KMS-11 (cell line): ENCODE results near the gene CAMTA1.

Experiments
- H2AFZ ChIP-seq: fragments of 200-600 bp; sonication (generic); 2 replicates; pipeline ENCODE4 v1.6.1; 2016; ENCODE audit warnings: antibody characterized with exemption, mixed run types, low read depth
- H3K27ac ChIP-seq: fragments of 200-600 bp; sonication (generic); 2 replicates; pipeline ENCODE4 v1.6.1; 2016; ENCODE audit warnings: mild to moderate bottlenecking, mixed run types
- H3K27me3 ChIP-seq: fragments of 200-600 bp; sonication (generic); 2 replicates; pipeline ENCODE4 v1.6.1; 2017; ENCODE audit warnings: mild to moderate bottlenecking, low read depth, mixed run types, moderate library complexity; ENCODE audit not compliant: insufficient read depth
- H3K36me3 ChIP-seq: fragments of 200-600 bp; sonication (generic); 2 replicates; pipeline ENCODE4 v1.6.1; 2017; ENCODE audit warnings: mild to moderate bottlenecking, mixed run types; ENCODE audit not compliant: insufficient read depth
- H3K4me1 ChIP-seq: fragments of 200-600 bp; sonication (generic); 2 replicates; pipeline ENCODE4 v1.6.1; 2016; ENCODE audit warnings: mild to moderate bottlenecking, low read depth, mixed run types; ENCODE audit not compliant: poor library complexity, severe bottlenecking
- H3K4me2 ChIP-seq: fragments of 200-600 bp; sonication (generic); 2 replicates; pipeline ENCODE4 v1.7.0; 2016; ENCODE audit warnings: mild to moderate bottlenecking, mixed run types
- H3K4me3 ChIP-seq: fragments of 200-600 bp; sonication (generic); IDR thresholded peaks from 2 replicates; pipeline ENCODE4 v1.6.1; 2017; ENCODE audit warnings: low read depth, low read length, mixed read lengths; ENCODE audit not compliant: insufficient read depth
- H3K79me2 ChIP-seq: fragments of 200-600 bp; sonication (generic); 2 replicates; pipeline ENCODE4 v1.6.1; 2016; ENCODE audit warnings: low read depth, mixed run types; ENCODE audit not compliant: insufficient read depth
- H3K9ac ChIP-seq: fragments of 200-600 bp; sonication (generic); 2 replicates; pipeline ENCODE4 v1.6.1; 2016; ENCODE audit warnings: mild to moderate bottlenecking, mixed run types
- H4K20me1 ChIP-seq: fragments of 200-600 bp; sonication (generic); 2 replicates; pipeline ENCODE4 v1.6.1; 2016; ENCODE audit warnings: mild to moderate bottlenecking, mixed run types; ENCODE audit not compliant: insufficient read depth
- TF ChIP-seq, protein P1 (sequence below): fragments of 200-600 bp; sonication (generic); conservative IDR thresholded peaks from 2 replicates; pipeline ENCODE4 v1.6.1; 2017; ENCODE audit warnings: low read depth, mild to moderate bottlenecking, antibody characterized with exemption, low read length, moderate library complexity, mixed read lengths

The CAMTA1 gene

DNA sequence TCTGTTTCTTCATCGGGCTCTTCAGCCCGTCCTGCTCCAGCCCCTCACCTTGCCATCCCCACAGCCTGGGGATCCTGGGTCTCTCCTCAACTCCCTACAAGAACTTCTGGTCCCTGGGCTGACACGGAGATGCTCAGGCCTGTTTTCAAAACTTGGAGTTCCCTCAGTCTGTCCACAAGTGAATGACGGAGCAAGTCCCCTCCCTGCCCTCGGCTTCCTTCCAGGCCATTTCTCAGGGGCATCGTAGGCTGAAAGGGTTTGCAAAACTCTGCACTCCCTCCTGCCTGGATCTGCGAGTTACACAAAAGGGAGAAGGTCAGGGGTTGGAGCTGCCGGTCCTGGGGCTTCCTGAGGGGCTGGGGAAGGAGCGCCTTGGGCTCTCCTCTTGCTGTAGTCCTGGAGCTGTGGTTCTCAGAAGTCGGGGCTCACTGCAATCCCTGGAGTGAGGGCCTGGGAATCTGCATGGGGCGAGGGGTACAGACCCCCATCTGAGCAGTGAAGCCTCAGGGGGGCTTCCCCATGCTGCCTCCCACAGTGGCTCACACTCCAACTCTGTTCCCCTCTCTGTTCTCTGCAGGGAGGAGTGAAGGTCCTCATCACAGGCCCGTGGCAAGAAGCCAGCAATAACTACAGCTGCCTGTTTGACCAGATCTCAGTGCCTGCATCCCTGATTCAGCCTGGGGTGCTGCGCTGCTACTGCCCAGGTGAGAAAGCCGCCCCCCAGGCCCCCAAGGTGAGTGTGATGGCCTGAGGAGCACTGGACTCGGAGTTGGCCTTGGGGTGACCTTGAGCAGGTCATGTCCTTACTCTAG, 885.3 kb downstream of the CAMTA1 start:
- H3K4me2 ChIP-seq, result peak overlapping the region; percentile 83; the same call in 1 of the 2 replicates
- peak overlapping the region; percentile 95 for H2AFZ ChIP-seq
- H3K4me3 ChIP-seq, result no peak overlapping the region
- TF ChIP-seq, protein P1, sequence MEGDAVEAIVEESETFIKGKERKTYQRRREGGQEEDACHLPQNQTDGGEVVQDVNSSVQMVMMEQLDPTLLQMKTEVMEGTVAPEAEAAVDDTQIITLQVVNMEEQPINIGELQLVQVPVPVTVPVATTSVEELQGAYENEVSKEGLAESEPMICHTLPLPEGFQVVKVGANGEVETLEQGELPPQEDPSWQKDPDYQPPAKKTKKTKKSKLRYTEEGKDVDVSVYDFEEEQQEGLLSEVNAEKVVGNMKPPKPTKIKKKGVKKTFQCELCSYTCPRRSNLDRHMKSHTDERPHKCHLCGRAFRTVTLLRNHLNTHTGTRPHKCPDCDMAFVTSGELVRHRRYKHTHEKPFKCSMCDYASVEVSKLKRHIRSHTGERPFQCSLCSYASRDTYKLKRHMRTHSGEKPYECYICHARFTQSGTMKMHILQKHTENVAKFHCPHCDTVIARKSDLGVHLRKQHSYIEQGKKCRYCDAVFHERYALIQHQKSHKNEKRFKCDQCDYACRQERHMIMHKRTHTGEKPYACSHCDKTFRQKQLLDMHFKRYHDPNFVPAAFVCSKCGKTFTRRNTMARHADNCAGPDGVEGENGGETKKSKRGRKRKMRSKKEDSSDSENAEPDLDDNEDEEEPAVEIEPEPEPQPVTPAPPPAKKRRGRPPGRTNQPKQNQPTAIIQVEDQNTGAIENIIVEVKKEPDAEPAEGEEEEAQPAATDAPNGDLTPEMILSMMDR, result no peak
- H3K27ac ChIP-seq, result no peak overlapping the region
- H3K27me3 ChIP-seq, result peaks cover 10% of the 10 kb centered on the region; the same call in 1 of the 2 replicates
- no peaks in the 10 kb centered on the region for H3K36me3 ChIP-seq
- no peaks in the 10 kb centered on the region for H4K20me1 ChIP-seq
- H3K79me2 ChIP-seq, result no peaks in the 10 kb centered on the region
- H3K9ac ChIP-seq, result no peak overlapping the region; the same call in 1 of the 2 replicates
- H3K4me1 ChIP-seq, result peaks cover 18% of the 10 kb centered on the region

DNA sequence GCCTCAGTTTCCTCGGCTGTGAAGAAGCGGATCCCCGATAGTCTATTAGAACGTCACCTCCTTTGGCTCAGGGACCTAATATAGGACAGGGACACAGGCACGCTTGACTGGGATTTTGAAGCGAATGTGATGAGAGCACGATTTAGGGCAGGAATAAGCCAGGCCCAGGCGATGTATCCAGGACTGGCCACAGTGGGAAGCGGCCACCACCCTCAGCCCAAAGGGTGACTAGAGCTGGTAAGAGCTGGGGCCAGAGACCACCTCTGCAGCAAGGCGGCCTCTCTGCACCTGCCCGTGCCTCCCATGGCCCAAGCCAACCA, 885.9 kb downstream of the CAMTA1 start:
- Histone ChIP-seq H3K9ac (no peak overlapping the region), H3K4me1 (peaks cover 18% of the 10 kb centered on the region), H3K4me3 (no peak overlapping the region), H3K27me3 (peaks cover 11% of the 10 kb centered on the region; the same call in 1 of the 2 replicates), H3K79me2 (no peaks in the 10 kb centered on the region), H3K36me3 (no peaks in the 10 kb centered on the region), H3K27ac (no peak overlapping the region), H3K4me2 (no peak overlapping the region), H2AFZ (no peak overlapping the region), H4K20me1 (no peaks in the 10 kb centered on the region)
- TF ChIP-seq, protein P1, result no peak

DNA sequence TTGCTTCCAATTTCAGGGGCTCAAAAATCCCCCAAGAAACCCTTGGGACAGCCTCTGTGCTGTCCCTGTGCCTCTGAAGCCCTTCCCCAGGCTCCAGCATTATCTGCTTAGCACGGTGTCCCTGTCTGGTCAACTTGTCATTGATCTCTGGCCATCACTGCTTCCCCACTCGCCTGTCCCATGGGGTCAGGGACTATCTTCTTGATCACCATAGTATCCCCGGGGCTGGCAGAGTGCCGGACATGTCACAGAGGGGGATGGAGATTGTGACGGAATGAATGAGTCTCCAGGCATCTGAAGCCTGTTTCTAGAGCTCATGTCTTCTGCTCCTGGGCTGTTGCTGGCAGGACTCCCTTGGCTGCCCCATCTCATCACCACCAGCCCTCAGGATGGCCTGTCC, 886.4 kb downstream of the CAMTA1 start:
- Histone ChIP-seq H4K20me1 (no peaks in the 10 kb centered on the region), H2AFZ (no peak overlapping the region), H3K79me2 (no peaks in the 10 kb centered on the region), H3K9ac (no peak overlapping the region), H3K27ac (no peak overlapping the region), H3K4me3 (no peak overlapping the region), H3K4me1 (peaks cover 18% of the 10 kb centered on the region), H3K4me2 (no peak overlapping the region), H3K27me3 (peaks cover 16% of the 10 kb centered on the region; the same call in 1 of the 2 replicates), H3K36me3 (no peaks in the 10 kb centered on the region)
- TF ChIP-seq, protein P1, result no peak

DNA sequence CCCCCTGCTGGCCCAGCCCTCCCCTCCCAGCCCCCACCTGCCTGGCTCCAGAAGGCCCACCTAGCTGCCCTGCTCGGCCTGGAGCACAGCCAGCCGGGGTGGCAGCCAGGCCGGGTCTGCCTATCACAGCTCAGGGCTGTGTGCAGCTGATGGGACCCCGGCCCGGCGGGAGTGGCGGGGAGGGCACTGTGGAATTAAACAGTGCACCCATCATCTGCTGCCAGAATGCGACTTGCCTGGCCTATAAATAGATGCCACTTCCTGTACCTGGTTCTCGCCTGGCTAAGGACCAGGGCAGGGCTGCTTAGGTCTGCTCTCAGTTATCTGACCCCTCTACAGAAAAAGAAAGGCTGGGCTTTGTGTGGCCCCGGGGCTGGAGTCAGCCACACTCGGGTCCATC, 887.6 kb downstream of the CAMTA1 start:
- Histone ChIP-seq H3K4me1 (peaks cover 15% of the 10 kb centered on the region), H3K4me2 (no peak overlapping the region; the same call in 1 of the 2 replicates), H3K79me2 (no peaks in the 10 kb centered on the region), H4K20me1 (no peaks in the 10 kb centered on the region), H3K27me3 (peaks cover 16% of the 10 kb centered on the region; the same call in 1 of the 2 replicates), H2AFZ (peak overlapping the region; percentile 66), H3K36me3 (no peaks in the 10 kb centered on the region), H3K9ac (peak overlapping the region; percentile 5; the same call in 1 of the 2 replicates), H3K27ac (no peak overlapping the region), H3K4me3 (no peak overlapping the region)
- TF ChIP-seq, protein P1, result no peak
